Panc1 (cell line): ENCODE results near the gene FCRL4. TPM values are rescaled to one million over a fixed set of nuclear protein-coding genes. Genes with fewer than 3 reads are reported as not detected.

ENCODE experiments used
- ATAC-seq: fragments of 200-7000 bp; cut with Tn5 transposase; 2 replicates; pipeline ENCODE4 v1.9.1; 2020; ENCODE audit warnings: mild to moderate bottlenecking, moderate library complexity
- BruUV-seq: library from RNA; stranded (reverse); fragments of 400-500 nt; replicated peaks from 2 replicates; lab custom pipeline; 2021; lab: Mats Ljungman, UMichigan
- CTCF ChIA-PET: fragments of 300-600 bp; sonication (Branson Sonifier 250); formaldehyde crosslinking; loops from one replicate; lab custom pipeline; 2022; ENCODE audit warnings: antibody characterized with exemption; lab: Charles Lee
- POLR2A ChIA-PET: fragments of 300-600 bp; sonication (Branson Sonifier 250); formaldehyde crosslinking; loops from one replicate; lab custom pipeline; 2022; ENCODE audit warnings: antibody characterized with exemption; lab: Charles Lee
- DNase-seq: peaks from one replicate; pipeline ENCODE4 v3.0.0-alpha.2; 2010; ENCODE audit warnings: low read depth, low spot score
- H3K27ac ChIP-seq: 2 replicates; pipeline ENCODE4 v1.5.1; 2011; ENCODE audit warnings: mild to moderate bottlenecking, low read length, inconsistent platforms
- H3K27me3 ChIP-seq: fragments of 200-500 bp; sonication (Bioruptor generic); 2 replicates; pipeline ENCODE4 v1.6.0; 2014; ENCODE audit warnings: low read length, inconsistent platforms; ENCODE audit not compliant: control insufficient read depth, insufficient read depth
- H3K36me3 ChIP-seq: fragments of 200-500 bp; sonication (Bioruptor generic); 2 replicates; pipeline ENCODE4 v1.5.1; 2014; ENCODE audit warnings: inconsistent platforms, mild to moderate bottlenecking, low read length, moderate library complexity; ENCODE audit not compliant: control insufficient read depth, insufficient read depth
- H3K4me1 ChIP-seq: 2 replicates; pipeline ENCODE4 v1.5.1; 2011; ENCODE audit warnings: inconsistent platforms, mild to moderate bottlenecking, low read length, moderate library complexity; ENCODE audit not compliant: control insufficient read depth, insufficient read depth
- H3K4me3 ChIP-seq, 2 experiments: 2 replicates each; pipeline ENCODE4 v1.5.1; 2011 to 2012; ENCODE audit warnings: low read depth in 2 of 2, low read length in 2 of 2, mild to moderate bottlenecking in 2 of 2, inconsistent platforms in 1 of 2, moderate library complexity in 1 of 2
- H3K9me3 ChIP-seq: fragments of 200-500 bp; sonication (Bioruptor generic); 2 replicates; pipeline ENCODE4 v1.5.1; 2014; ENCODE audit warnings: low read depth, mild to moderate bottlenecking, inconsistent platforms, low read length, moderate library complexity; ENCODE audit not compliant: control insufficient read depth, insufficient read depth
- CTCF ChIP-seq: fragments of 450-650 bp; IDR thresholded peaks from 2 replicates; pipeline ENCODE4 v1.5.1; 2017; ENCODE audit warnings: mild to moderate bottlenecking
- POLR2AphosphoS5 ChIP-seq: IDR thresholded peaks from 2 replicates; pipeline ENCODE4 v1.6.1; 2012; ENCODE audit warnings: mild to moderate bottlenecking, low read depth, low read length, moderate library complexity
- REST ChIP-seq, 2 experiments: IDR thresholded peaks; 2 replicates each; pipeline ENCODE4 v1.6.1; 2011 to 2012; ENCODE audit warnings: low read depth in 2 of 2, control low read depth in 1 of 2, low read length in 1 of 2, mild to moderate bottlenecking in 1 of 2, moderate library complexity in 1 of 2; ENCODE audit not compliant: insufficient read depth in 1 of 2
- SIN3A ChIP-seq: IDR thresholded peaks from 2 replicates; pipeline ENCODE4 v1.6.1; 2012; ENCODE audit warnings: low read depth, mild to moderate bottlenecking, low read length, moderate library complexity, borderline replicate concordance; ENCODE audit not compliant: insufficient read depth
- TCF7L2 ChIP-seq: IDR thresholded peaks from 2 replicates; pipeline ENCODE4 v1.6.1; 2011; ENCODE audit warnings: mild to moderate bottlenecking, low read depth, low read length, inconsistent platforms
- in situ Hi-C: cut with HindIII; loops from 2 replicates; pipeline ENCODE4 v1.10.0; 2016; ENCODE audit warnings: low sequenced_read_pairs, low pct_unique_long_range_greater_than_20kb
- intact Hi-C: fragments of 100-400 bp; cut with micrococcal nuclease; formaldehyde crosslinking; loops from one replicate; pipeline ENCODE4 v1.10.0; 2022; ENCODE audit not compliant: unreplicated experiment
- total RNA-seq: library from RNA; stranded (reverse); gene quantifications from one replicate; pipeline ENCODE4 v1.2.1, GENCODE V29; 2021; ENCODE audit not compliant: unreplicated experiment

The FCRL4 gene
- total RNA-seq, 1 experiment from 2014 or later = not detected

GRCh38 chr1:157577420-157577819, 20.5 kb downstream of the FCRL4 start:
- no peaks in the 10 kb centered on the region for H3K4me1 ChIP-seq
- H3K9me3 ChIP-seq = no peaks in the 10 kb centered on the region
- ChIA-PET CTCF (interaction anchor here (1.4 kb wide), 1 partner anchor 371 kb away, joined by 3 read pairs; no protein-coding TSS in a partner anchor), POLR2A (no interaction called here)
- no peak for TF ChIP-seq POLR2AphosphoS5
- no peak for TF ChIP-seq CTCF
- no peak for TF ChIP-seq REST (IDR thresholded peaks at IDR 0.05; ENCODE audit: insufficient read depth in 1 of 2, low read depth in 2 of 2, low read length in 1 of 2)
- TF ChIP-seq SIN3A = no peak
- TF ChIP-seq TCF7L2 = no peak
- no TSS peak for BruUV-seq
- ATAC-seq (no peak), DNase-seq (no peak)
- intact Hi-C loops = loop anchor here (10.0 kb wide), 1 partner anchor 63 kb away; no protein-coding TSS in a partner anchor
- H3K36me3 ChIP-seq = no peaks in the 10 kb centered on the region
- in situ Hi-C loops = no loop called here
- H3K4me3 ChIP-seq = no peak overlapping the region
- H3K27me3 ChIP-seq = peaks cover 7% of the 10 kb centered on the region; the same call in 1 of the 2 replicates
- no peak overlapping the region for H3K27ac ChIP-seq

- in situ Hi-C loops = no loop called here
- ATAC-seq = no peak
These were observed 22.1 kb downstream of the FCRL4 start for GRCh38 chr1:157575744-157576143.

More at GRCh38 chr1:157575744-157576143, 22.1 kb downstream of the FCRL4 start:
- ChIA-PET CTCF (no interaction called here), POLR2A (no interaction called here)
- Histone ChIP-seq H3K4me1 (no peaks in the 10 kb centered on the region), H3K9me3 (no peaks in the 10 kb centered on the region), H3K27ac (no peak overlapping the region), H3K27me3 (peaks cover 7% of the 10 kb centered on the region; the same call in 1 of the 2 replicates), H3K36me3 (no peaks in the 10 kb centered on the region), H3K4me3 (no peak overlapping the region)
- intact Hi-C loops = loop anchor here (10.0 kb wide), 1 partner anchor 61 kb away; no protein-coding TSS in a partner anchor
- no peak for DNase-seq
- no peak for TF ChIP-seq REST (IDR thresholded peaks at IDR 0.05; ENCODE audit: insufficient read depth in 1 of 2, low read depth in 2 of 2, low read length in 1 of 2)
- TF ChIP-seq POLR2AphosphoS5 = no peak
- no peak for TF ChIP-seq TCF7L2
- TF ChIP-seq SIN3A = no peak
- BruUV-seq = no TSS peak
